RPMI7951 (cell line): ENCODE data around the gene ELK3. TPM values are rescaled to one million over a fixed set of nuclear protein-coding genes. Genes with fewer than 3 reads are reported as not detected.

Experiments
- DNase-seq: peaks from one replicate; pipeline ENCODE4 v3.0.0-alpha.2; 2012; ENCODE audit warnings: low read depth
- total RNA-seq: library from RNA; depleted of rRNA; stranded (reverse); fragments of >200 nt; shearing (Covaris generic); gene quantifications from 2 replicates; pipeline ENCODE4 v1.2.3, GENCODE V29; 2014

The ELK3 gene
- total RNA-seq, 1 experiment from 2014 or later = 37.6 TPM

GRCh38 chr12:96234591-96235483 is 40.7 kb downstream of the ELK3 start:
- no peak for DNase-seq

GRCh38 chr12:96235484-96235826 is 41.3 kb downstream of the ELK3 start:
- no peak for DNase-seq

GRCh38 chr12:96236221-96236822 is 42.1 kb downstream of the ELK3 start:
- peak; percentile 84 for DNase-seq

GRCh38 chr12:96237035-96237434 is 42.9 kb downstream of the ELK3 start:
- DNase-seq = no peak

DNA sequence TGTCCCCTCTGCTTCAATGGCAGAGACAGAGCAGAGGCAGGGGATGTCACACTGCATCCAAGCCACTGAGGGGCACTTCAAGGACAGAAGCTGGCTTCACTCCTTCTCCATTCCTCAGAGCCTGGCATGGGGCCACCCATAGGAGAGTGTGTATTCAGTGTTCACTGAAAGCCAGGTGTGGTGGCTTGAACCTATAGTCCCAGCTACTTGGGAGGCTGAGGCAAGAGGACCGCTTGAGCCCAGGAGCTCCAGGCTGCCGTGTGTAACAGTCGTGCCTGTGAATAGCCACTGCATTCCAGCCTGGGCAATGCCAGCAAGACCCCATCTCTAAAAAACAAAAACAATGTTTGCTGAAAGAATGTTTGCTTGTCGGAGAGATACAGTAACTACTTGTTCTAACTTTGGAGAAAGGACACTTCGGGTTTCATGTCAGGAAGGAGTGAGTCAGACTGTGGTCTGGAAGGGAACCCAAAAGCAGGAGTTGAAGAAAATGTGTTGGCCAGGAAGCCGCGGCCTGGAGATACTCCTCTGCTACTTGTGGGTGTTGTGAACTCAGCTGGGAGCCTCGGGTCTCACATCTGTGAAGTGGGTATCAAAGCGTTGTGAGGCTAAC is 43.4 kb downstream of the ELK3 start:
- DNase-seq = peak; percentile 94

DNA sequence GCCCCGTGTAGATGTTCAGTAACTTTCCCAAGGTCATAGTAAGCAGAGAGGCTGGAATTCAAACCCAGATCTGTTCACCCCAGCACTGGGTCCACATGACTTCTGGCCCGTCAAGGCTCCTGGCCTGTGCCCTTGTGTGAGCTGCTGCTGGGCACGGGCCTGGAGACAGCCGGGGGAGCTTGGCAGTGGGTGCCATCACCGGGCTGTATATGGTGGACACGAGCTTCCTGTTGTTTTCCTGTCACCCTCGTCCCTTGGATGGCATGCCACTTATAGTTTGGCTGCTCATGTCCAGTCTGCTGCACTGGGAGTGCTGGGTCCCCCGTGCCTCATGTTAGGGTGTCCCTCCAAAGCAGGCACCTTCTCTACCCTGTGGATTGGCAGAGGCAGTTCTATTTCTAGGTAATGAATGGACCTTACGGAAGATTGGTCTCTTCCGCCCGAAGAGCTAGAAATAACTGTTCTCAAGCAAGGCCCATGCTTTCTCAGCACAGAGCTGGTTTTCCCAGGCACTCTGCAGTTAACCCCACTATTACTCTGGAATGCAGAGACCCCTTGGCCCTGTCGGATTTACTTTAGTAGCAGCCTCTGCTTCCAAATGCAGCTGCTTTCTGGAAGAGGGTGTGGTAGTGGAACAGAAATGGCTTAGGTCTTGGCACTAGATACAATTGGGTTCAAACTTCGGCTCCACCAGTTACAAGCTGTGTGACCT is 44.3 kb downstream of the ELK3 start:
- no peak for DNase-seq

- DNase-seq = no peak
Measured at GRCh38 chr12:96239711-96240635, 45.8 kb downstream of the ELK3 start.

DNA sequence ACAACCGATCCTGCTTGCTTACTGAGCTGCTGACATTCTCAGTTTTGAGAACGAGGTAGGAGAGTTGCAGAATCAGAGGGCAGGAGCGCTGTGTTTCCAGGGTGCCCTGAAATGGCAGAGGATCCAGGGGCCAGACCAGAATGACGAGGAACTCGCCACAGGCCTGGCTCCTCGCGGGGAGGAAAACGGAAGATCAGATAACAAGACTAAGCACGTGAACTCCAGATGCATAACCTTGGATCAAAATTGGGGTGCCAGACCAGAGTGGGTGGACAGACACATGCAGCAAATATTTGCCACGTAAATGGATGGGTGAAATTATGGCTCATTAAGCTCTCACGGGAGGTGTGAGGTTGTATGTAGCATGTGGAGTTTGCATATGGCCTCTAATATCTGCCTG is 46.5 kb downstream of the ELK3 start:
- no peak for DNase-seq

DNA sequence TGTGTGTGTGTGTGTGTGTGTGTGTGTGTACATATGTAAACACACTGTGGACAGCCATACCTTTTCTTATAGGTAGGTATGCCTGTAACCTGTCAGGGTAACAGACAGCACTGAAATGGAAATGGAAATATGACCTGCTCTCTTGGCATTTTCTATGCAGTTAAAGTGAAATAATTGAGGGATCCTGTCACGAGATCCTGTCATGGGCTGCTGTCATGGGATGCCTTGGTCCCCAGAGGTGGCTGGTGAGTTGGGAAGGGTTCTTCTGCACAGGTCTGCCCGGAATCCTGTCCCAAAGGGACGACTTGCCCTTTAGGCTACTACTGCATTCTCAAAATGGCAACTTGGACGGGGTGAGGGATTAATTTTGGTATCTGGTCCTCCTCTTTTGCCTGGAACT is 47.3 kb downstream of the ELK3 start:
- DNase-seq = no peak

DNA sequence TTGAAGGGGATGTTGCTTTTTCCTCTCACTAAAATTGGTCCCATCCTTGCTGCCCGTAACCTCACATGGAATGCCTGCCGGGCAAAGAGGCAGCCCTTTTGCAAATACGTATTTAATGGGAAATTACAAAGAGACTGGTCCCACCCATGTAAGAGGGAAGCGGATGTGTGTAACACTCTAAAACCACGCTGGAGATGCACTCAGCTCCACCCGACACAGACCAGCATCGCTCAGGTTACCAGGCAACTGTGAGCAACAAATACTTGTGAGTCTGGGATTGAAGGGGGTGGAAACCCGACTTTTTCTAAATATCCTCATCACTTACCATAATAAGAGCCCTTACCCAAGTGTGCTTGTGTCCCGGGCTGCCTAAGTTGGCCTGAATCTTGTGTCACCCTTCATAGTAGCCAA is 47.7 kb downstream of the ELK3 start:
- DNase-seq = peak; percentile 49

DNA sequence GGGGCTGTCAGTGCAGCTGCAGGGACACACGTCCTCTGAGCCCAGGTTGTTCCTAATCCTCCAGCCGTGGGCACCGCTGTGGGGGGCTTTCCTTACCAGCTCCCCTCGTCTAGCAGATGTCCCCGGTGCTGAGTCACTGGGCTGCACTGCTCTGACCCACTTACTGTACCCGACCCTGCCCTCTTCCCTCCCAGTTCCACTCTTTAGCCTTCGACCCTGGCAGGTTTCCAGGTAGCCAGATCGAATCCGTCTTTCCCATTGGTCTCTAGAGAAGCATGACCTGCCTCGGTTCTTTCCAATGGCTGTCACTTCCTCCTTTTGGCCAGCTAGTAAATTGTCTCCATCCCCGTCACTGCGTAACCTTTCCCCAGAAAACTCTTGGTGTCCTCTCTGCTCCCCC is 48.4 kb downstream of the ELK3 start:
- no peak for DNase-seq

DNA sequence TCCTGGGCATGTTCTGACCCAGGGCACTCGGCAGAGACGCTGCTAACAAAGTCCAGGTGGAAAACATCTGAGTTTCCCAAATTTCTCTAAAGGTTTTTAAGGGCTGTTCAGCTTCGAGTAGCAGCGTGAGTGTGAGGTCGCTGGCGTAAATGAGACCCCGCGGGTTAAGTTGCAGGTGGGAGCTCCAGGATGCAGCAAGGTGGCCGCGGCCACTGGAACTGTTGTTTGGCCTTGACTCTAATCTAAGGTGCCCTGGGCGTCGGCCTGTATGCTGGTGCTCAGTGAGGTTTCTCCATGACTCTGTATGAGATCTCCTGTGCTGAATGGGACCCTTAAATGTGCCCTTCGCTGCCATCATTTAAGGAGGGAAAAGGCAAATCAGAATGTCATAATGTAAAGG is 50.7 kb downstream of the ELK3 start:
- DNase-seq = no peak

DNA sequence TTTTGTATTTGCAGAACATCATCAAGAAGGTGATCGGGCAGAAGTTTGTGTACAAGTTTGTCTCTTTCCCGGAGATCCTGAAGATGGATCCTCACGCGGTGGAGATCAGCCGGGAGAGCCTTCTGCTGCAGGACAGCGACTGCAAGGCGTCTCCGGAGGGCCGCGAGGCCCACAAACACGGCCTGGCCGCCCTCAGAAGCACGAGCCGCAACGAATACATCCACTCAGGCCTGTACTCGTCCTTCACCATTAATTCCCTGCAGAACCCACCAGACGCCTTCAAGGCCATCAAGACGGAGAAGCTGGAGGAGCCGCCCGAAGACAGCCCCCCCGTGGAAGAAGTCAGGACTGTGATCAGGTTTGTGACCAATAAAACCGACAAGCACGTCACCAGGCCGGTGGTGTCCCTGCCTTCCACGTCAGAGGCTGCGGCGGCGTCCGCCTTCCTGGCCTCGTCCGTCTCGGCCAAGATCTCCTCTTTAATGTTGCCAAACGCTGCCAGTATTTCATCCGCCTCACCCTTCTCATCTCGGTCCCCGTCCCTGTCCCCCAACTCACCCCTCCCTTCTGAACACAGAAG is 52.8 kb downstream of the ELK3 start:
- DNase-seq = no peak

GRCh38 chr12:96247563-96247962 is 53.4 kb downstream of the ELK3 start:
- peak; percentile 53 for DNase-seq

DNA sequence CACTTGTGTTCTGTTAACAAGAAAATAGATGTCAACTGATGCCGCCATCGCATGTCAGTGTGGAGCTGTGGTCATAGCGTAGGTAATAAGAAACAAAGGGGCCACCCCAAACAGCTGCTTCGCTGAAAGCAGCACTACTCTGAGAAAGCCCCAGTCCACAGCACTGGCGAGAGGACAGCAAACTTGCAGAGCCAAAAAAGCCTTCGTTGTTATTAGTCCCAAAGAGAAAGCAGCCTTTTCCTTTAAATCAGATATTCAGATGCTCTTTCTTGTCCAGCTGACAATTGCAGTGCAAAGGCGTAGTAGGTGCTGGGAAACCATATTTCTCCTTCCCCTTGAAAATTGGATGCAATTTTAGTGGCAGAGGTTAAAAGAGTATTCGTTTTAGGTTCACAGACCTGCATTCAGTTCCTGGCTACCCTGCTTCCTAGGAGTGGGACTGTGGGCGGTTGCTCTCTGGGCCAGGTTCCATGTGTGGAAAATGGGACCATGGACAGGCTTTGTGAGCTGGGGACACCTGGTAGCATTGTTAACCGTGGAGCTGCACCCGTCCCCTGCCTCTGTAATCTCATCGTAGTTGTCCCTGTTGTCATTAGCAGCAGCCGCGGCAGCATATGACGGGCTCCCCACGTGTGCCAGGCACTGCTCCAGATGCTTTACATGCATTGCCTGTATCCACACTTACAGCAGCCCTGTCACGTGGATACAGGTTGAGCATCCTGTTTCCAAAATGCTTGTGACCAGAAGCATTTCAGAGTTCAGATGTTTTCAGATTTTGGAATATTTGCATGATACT is 54.2 kb downstream of the ELK3 start:
- DNase-seq = no peak

DNA sequence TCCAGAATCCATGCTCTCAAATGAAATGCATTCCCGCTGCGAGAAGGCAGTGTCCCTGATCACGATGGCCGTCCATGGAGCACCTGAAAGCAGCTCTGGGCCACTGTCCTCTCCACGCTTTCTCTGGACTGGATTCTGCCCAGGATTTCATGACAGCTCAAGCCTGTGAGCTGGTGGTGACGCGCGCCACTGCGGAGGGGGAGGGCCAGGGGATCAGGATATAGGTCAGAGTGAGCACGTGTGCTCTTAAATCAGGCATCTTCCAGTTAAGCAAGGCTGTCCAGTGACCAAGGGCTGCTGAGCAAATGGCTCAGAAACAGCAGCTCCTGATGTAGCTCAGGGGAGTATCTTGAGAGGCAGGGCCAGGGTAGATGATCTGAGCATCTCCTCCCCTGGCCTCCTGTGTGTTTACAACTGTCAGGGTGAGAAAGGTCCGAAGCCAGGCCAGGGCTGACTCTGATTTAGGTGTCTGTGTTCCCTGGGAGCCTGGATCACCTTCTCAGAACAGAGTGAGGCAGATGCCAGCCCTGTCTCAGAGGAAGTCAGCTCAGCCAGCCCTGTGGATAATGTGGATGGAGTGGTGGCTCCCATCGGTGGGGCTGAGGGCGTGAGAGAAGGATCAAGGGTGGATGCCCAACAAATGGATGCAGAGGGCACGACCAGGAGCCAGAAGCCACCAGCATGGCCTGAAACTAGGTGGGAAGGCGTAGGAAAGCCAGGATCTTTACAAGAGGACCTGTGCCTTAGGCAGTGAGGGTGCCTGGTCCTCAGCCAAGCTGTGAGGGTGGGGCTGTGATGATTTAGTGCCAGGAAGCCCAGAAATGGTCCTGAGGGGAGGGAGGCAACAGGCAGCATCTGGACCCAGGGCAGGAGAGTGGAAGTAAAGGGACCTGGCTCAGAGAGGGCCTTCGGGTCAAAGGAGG is 55.3 kb downstream of the ELK3 start:
- no peak for DNase-seq

- DNase-seq = no peak
Measured at GRCh38 chr12:96250119-96250685, 56.0 kb downstream of the ELK3 start.

- DNase-seq = no peak
Measured at GRCh38 chr12:96255077-96255476, 60.9 kb downstream of the ELK3 start.
